GM21723 (cell line): ENCODE measurements around the gene CCDC127.
"Not testable (repeated sequence)": the region's sequence is repeated elsewhere in the genome, so short reads cannot be mapped to it uniquely, and the experiment has no call there.

Experiments
- ATAC-seq: cut with Tn5 transposase; IDR thresholded peaks from one replicate; pipeline ENCODE4 v1.9.1; 2021; ENCODE audit warnings: mild to moderate bottlenecking, moderate library complexity; ENCODE audit not compliant: unreplicated experiment

Gene CCDC127

GRCh38 chr5:204462-204861, 13.5 kb downstream of the CCDC127 start:
- no peak for ATAC-seq

GRCh38 chr5:204001-204400, 14.0 kb downstream of the CCDC127 start:
- no peak for ATAC-seq

GRCh38 chr5:203246-203930, 14.6 kb downstream of the CCDC127 start:
- no peak for ATAC-seq

GRCh38 chr5:201672-202071, 16.3 kb downstream of the CCDC127 start:
- no peak for ATAC-seq

- ATAC-seq, result no peak
Measured at GRCh38 chr5:200985-201384, 17.0 kb downstream of the CCDC127 start.

GRCh38 chr5:199950-200645, 17.9 kb downstream of the CCDC127 start:
- no peak for ATAC-seq

- no peak for ATAC-seq
Measured at GRCh38 chr5:199197-199949, 18.6 kb downstream of the CCDC127 start.

- ATAC-seq, result no peak
Measured at GRCh38 chr5:198516-199196, 19.3 kb downstream of the CCDC127 start.

- no peak for ATAC-seq
Measured at GRCh38 chr5:197892-198489, 20.0 kb downstream of the CCDC127 start.

- ATAC-seq, result not testable (repeated sequence)
Measured at GRCh38 chr5:197031-197430, 20.9 kb downstream of the CCDC127 start.

GRCh38 chr5:196350-196749, 21.6 kb downstream of the CCDC127 start:
- ATAC-seq, result no peak

- ATAC-seq, result no peak
Measured at GRCh38 chr5:195401-196160, 22.4 kb downstream of the CCDC127 start.

- ATAC-seq, result no peak
Measured at GRCh38 chr5:194603-195209, 23.2 kb downstream of the CCDC127 start.

GRCh38 chr5:194102-194501, 23.9 kb downstream of the CCDC127 start:
- no peak for ATAC-seq

GRCh38 chr5:192970-193831, 24.8 kb downstream of the CCDC127 start:
- no peak for ATAC-seq

- ATAC-seq, result no peak
Measured at GRCh38 chr5:192691-192969, 25.3 kb downstream of the CCDC127 start.

- ATAC-seq, result no peak
Measured at GRCh38 chr5:191949-192690, 25.8 kb downstream of the CCDC127 start.
